PC-9 (cell line): Measurements from ENCODE around the gene SNRPB2.

Experiments used
- EZH2 ChIP-seq: fragments of 200-600 bp; sonication (generic); IDR thresholded peaks from 2 replicates; pipeline ENCODE4 v1.8.0; 2017; ENCODE audit warnings: antibody characterized with exemption, low read depth
- TF ChIP-seq, protein P1 (sequence below): fragments of 200-600 bp; sonication (generic); conservative IDR thresholded peaks from 2 replicates; pipeline ENCODE4 v1.6.1; 2017; ENCODE audit warnings: mixed run types, antibody characterized with exemption, mild to moderate bottlenecking, moderate library complexity

GRCh38 chr20:16692009-16692408 is 37.8 kb upstream of the SNRPB2 start:
- TF ChIP-seq EZH2: no peak
- TF ChIP-seq, protein P1, sequence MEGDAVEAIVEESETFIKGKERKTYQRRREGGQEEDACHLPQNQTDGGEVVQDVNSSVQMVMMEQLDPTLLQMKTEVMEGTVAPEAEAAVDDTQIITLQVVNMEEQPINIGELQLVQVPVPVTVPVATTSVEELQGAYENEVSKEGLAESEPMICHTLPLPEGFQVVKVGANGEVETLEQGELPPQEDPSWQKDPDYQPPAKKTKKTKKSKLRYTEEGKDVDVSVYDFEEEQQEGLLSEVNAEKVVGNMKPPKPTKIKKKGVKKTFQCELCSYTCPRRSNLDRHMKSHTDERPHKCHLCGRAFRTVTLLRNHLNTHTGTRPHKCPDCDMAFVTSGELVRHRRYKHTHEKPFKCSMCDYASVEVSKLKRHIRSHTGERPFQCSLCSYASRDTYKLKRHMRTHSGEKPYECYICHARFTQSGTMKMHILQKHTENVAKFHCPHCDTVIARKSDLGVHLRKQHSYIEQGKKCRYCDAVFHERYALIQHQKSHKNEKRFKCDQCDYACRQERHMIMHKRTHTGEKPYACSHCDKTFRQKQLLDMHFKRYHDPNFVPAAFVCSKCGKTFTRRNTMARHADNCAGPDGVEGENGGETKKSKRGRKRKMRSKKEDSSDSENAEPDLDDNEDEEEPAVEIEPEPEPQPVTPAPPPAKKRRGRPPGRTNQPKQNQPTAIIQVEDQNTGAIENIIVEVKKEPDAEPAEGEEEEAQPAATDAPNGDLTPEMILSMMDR: no peak
